Tibial nerve (tissue), 4 donors: ENCODE results near the gene SPTBN1. TPM values are rescaled to one million over a fixed set of nuclear protein-coding genes. Genes with fewer than 3 reads are reported as not detected.

Experiments
- DNase-seq, 2 donors: peaks; one replicate each; pipeline ENCODE4 v3.0.0-alpha.2; 2019; ENCODE audit warnings: low spot score in 2 of 2
- H3K27ac ChIP-seq, 4 donors: fragments of 200-600 bp; sonication (generic) in 3 of 4; one replicate each; pipeline ENCODE4 v1.5.1; 2017 to 2019; ENCODE audit warnings: mild to moderate bottlenecking in 1 of 4
- H3K27me3 ChIP-seq, 2 donors: fragments of 200-600 bp; sonication (generic) in 1 of 2; one replicate each; pipeline versions ENCODE4 v1.5.1 to v1.6.0; 2017 to 2019
- H3K36me3 ChIP-seq, 3 donors: fragments of 200-600 bp; sonication (generic); one replicate each; pipeline ENCODE4 v1.5.1; 2018 to 2019
- H3K4me1 ChIP-seq, 4 donors: fragments of 200-600 bp; sonication (generic) in 3 of 4; one replicate each; pipeline ENCODE4 v1.5.1; 2017 to 2019
- H3K4me3 ChIP-seq, 4 donors: fragments of 200-600 bp; sonication (generic) in 3 of 4; one replicate each; pipeline ENCODE4 v1.5.1; 2017 to 2019; ENCODE audit warnings: mild to moderate bottlenecking in 1 of 4, moderate library complexity in 1 of 4
- H3K9me3 ChIP-seq, 4 donors: fragments of 200-600 bp; sonication (generic) in 3 of 4; one replicate each; pipeline ENCODE4 v1.5.1; 2017 to 2019
- CTCF ChIP-seq, 5 experiments: fragments of 200-600 bp in 3 of 5; fragments of 450-650 bp in 2 of 5; sonication (generic) in 3 of 5; IDR thresholded peaks; one replicate each; pipeline ENCODE4 v1.5.1; 2016 to 2019; ENCODE audit warnings: antibody characterized with exemption in 5 of 5, mild to moderate bottlenecking in 3 of 5, moderate library complexity in 2 of 5
- EP300 ChIP-seq, 2 donors: sonication (generic); formaldehyde crosslinking; IDR thresholded peaks; one replicate each; pipeline ENCODE4 v1.6.1; 2017; ENCODE audit warnings: antibody characterized with exemption in 2 of 2, mild to moderate bottlenecking in 1 of 2
- POLR2A ChIP-seq, 2 donors: fragments of 450-650 bp; IDR thresholded peaks; one replicate each; pipeline ENCODE4 v1.6.1; 2017; ENCODE audit warnings: antibody characterized with exemption in 2 of 2, mild to moderate bottlenecking in 2 of 2, moderate library complexity in 2 of 2
- WGBS, 2 donors: methylation state at CpG; one replicate each; pipeline ENCODE4 v1.1.5; 2018; 5-methylcytosine and 5-hydroxymethylcytosine counted together
- total RNA-seq, 4 donors: library from RNA; depleted of rRNA; stranded (reverse); fragments of >200 nt; gene quantifications; one replicate each; pipeline ENCODE4 v1.1.0, GENCODE V29; 2016

The SPTBN1 gene
- total RNA-seq, 4 donors from 2014 or later = 670 to 967 (median 890) TPM

- Histone ChIP-seq H3K4me3 (no peak overlapping the region), H3K36me3 (peaks cover 0 to 100% (median 15%) of the 10 kb centered on the region in 3 donors), H3K27ac (peak overlapping the region in 2 of 4 donors; percentile 39 to 46), H3K9me3 (no peaks in the 10 kb centered on the region), H3K27me3 (no peaks in the 10 kb centered on the region), H3K4me1 (peaks cover 0 to 35% (median 0%) of the 10 kb centered on the region in 4 donors)
- peak; percentile 54 to 79 for DNase-seq
- WGBS, 2 donors = 75 to 76% methylated on average over 11 to 12 of the region's 12 CpGs
- TF ChIP-seq POLR2A (IDR thresholded peaks at IDR 0.05) (no peak), CTCF (IDR thresholded peaks at IDR 0.05) (peak; percentile 38 to 57 (median 44)), EP300 (IDR thresholded peaks at IDR 0.05) (no peak)
Measured at GRCh38 chr2:54657664-54658083, 201.5 kb downstream of the SPTBN1 start.

GRCh38 chr2:54658564-54659071, 202.5 kb downstream of the SPTBN1 start:
- H3K9me3 ChIP-seq = no peaks in the 10 kb centered on the region
- TF ChIP-seq CTCF (IDR thresholded peaks at IDR 0.05) (no peak), POLR2A (IDR thresholded peaks at IDR 0.05) (no peak), EP300 (IDR thresholded peaks at IDR 0.05) (no peak)
- no peaks in the 10 kb centered on the region for H3K27me3 ChIP-seq
- peaks cover 0 to 100% (median 15%) of the 10 kb centered on the region in 3 donors for H3K36me3 ChIP-seq
- DNase-seq = no peak
- peak overlapping the region in 2 of 4 donors; percentile 46 to 65 for H3K27ac ChIP-seq
- peaks cover 0 to 35% (median 0%) of the 10 kb centered on the region in 4 donors for H3K4me1 ChIP-seq
- 71 to 73% methylated on average over 1 of the region's 1 CpG for WGBS, 2 donors
- no peak overlapping the region for H3K4me3 ChIP-seq

- Histone ChIP-seq H3K36me3 (peaks cover 0 to 100% (median 15%) of the 10 kb centered on the region in 3 donors), H3K27ac (peak overlapping the region in 2 of 4 donors; percentile 46 to 65)
- 70% methylated on average over 4 of the region's 4 CpGs for WGBS, 2 donors
Measured at GRCh38 chr2:54659527-54659926, 203.4 kb downstream of the SPTBN1 start.

GRCh38 chr2:54660752-54661151, 204.6 kb downstream of the SPTBN1 start:
- H3K27me3 ChIP-seq = no peaks in the 10 kb centered on the region
- TF ChIP-seq EP300 (IDR thresholded peaks at IDR 0.05) = no peak
- TF ChIP-seq POLR2A (IDR thresholded peaks at IDR 0.05) = no peak
- TF ChIP-seq CTCF (IDR thresholded peaks at IDR 0.05) = peak in 3 of 5 experiments; percentile 21 to 41 (median 23)
- WGBS, 2 donors = 69 to 74% methylated on average over 12 of the region's 12 CpGs
- peaks cover 0 to 91% (median 9%) of the 10 kb centered on the region in 3 donors for H3K36me3 ChIP-seq
- H3K4me1 ChIP-seq = peaks cover 0 to 52% (median 8%) of the 10 kb centered on the region in 4 donors
- no peaks in the 10 kb centered on the region for H3K9me3 ChIP-seq
- no peak for DNase-seq
- H3K27ac ChIP-seq = no peak overlapping the region
- H3K4me3 ChIP-seq = no peak overlapping the region

More at GRCh38 chr2:54659527-54659926, 203.4 kb downstream of the SPTBN1 start:
- Histone ChIP-seq H3K9me3 (no peaks in the 10 kb centered on the region), H3K27me3 (no peaks in the 10 kb centered on the region), H3K4me3 (no peak overlapping the region), H3K4me1 (peaks cover 0 to 40% (median 0%) of the 10 kb centered on the region in 4 donors)
- TF ChIP-seq CTCF (IDR thresholded peaks at IDR 0.05) = no peak
- TF ChIP-seq EP300 (IDR thresholded peaks at IDR 0.05) = no peak
- no peak for TF ChIP-seq POLR2A (IDR thresholded peaks at IDR 0.05)
- no peak for DNase-seq

GRCh38 chr2:54663424-54664030, 207.4 kb downstream of the SPTBN1 start:
- WGBS, 2 donors = 84 to 87% methylated on average over 13 of the region's 13 CpGs
- no peaks in the 10 kb centered on the region for H3K9me3 ChIP-seq
- peaks cover 0 to 57% (median 36%) of the 10 kb centered on the region in 4 donors for H3K4me1 ChIP-seq
- no peaks in the 10 kb centered on the region for H3K27me3 ChIP-seq
- TF ChIP-seq CTCF (IDR thresholded peaks at IDR 0.05) = no peak
- TF ChIP-seq EP300 (IDR thresholded peaks at IDR 0.05) = no peak
- no peak for TF ChIP-seq POLR2A (IDR thresholded peaks at IDR 0.05)
- H3K4me3 ChIP-seq = no peak overlapping the region
- H3K27ac ChIP-seq = peak overlapping the region in 2 of 4 donors; percentile 41 to 93
- DNase-seq = no peak
- peaks cover 0 to 73% (median 8%) of the 10 kb centered on the region in 3 donors for H3K36me3 ChIP-seq
